Measurements from ENCODE around the gene NDOR1. TPM values are rescaled to one million over a fixed set of nuclear protein-coding genes. Genes with fewer than 3 reads are reported as not detected.
"Not testable (repeated sequence)": the region's sequence is repeated elsewhere in the genome, so short reads cannot be mapped to it uniquely, and the experiment has no call there.

The NDOR1 gene
- total RNA-seq, 8 experiments from 2014 or later: 5.1 to 25.3 (median 8.6) TPM

DNA sequence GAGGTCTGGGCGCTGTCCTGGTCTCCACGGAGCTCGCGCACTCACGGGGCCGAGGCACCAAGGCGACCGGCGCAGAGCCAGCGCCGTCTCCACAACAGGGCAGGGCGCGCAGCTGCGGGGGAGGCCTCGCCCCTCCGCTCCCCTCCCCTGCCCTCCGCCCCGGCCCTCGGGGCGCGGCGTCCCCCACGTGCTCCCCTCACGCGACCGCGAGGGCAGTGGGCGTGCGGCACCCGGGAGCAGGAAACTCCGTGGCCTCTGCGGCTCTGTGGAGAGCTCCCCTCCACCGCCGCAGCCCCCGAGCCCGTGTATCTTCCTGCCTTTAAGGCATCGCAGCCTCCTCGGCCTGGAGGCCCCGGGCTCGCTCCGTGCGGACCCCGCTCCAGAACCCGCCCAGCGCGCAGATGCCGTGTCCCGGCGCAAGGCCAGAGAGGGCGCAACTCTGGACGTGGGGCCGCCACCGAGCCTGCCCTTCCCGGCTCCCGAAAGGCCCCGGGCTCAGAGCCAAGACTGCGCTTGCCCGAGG lies 34.9 kb downstream of the NDOR1 start:
- peaks cover 13 to 27% of the 10 kb centered on the region in 2 donors for H3K4me1 ChIP-seq (replicated peaks in 1 of 2)
- 0 to 15% (median 2%) methylated on average over 10 to 12 of the region's 58 CpGs; no CpG with 5 or more reads in 7 of the 10 experiments for WGBS, 10 experiments
- H3K27ac ChIP-seq: peak overlapping the region; percentile 83 to 92
- H3K4me3 ChIP-seq: peak overlapping the region; percentile 43 to 64 (median 56)
- ATAC-seq (replicated peaks in 6 of 8): peak; percentile 26 to 39 (median 31)
- in situ Hi-C loops (cut with MboI; ENCODE audit: low pct_unique_long_range_greater_than_20kb in 2 of 9, low sequenced_read_pairs in 9 of 9, unreplicated experiment in 9 of 9): loop anchor here in 1 of 9 experiments (25.0 kb wide), 1 partner anchor 128 kb away; the partner anchor contains the start of gene DPP7

DNA sequence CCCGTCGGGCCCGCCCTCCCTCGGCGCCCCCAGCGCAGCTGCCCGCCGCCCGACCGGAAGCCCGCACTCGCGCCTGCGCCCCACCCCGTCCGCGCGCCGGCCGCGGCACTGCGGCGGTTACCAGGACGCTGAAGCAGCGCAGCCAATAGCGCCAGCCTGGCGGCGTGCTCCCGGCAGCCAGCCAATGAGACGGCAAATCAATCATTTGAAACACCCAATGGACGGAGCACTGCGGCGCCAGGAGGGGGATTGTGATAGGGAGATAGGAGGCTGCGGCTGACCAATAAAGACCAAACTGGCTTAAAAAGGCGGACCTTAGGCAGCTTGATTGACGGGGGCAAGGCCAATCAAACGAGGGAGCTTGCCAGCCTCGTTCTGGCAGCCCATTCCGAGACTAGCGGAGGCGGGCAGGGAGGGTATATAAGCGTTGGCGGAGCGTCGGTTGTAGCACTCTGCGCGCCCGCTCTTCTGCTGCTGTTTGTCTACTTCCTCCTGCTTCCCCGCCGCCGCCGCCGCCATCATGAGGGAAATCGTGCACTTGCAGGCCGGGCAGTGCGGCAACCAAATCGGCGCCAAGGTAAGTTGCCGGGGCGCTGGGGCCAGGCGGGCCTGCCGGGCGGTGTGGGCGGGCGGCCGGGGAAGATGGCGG lies 35.5 kb downstream of the NDOR1 start, which contains the start of gene TUBB4B:
TUBB4B (plus strand) TSS at position 447 of the 649 bp plus-strand sequence; CDS start at position 521, 74 bp downstream.
- in situ Hi-C loops (cut with MboI; ENCODE audit: low pct_unique_long_range_greater_than_20kb in 2 of 9, low sequenced_read_pairs in 9 of 9, unreplicated experiment in 9 of 9): loop anchor here in 1 of 9 experiments (25.0 kb wide), 1 partner anchor 129 kb away; the partner anchor contains the start of gene DPP7
- ATAC-seq (replicated peaks in 6 of 8): peak; percentile 54 to 83 (median 75)
- Histone ChIP-seq H3K4me1 (replicated peaks in 1 of 2) (peaks cover 13 to 25% of the 10 kb centered on the region in 2 donors), H3K4me3 (peak within 1 kb of the TSS; percentile 66 to 92 (median 78)), H3K27ac (peak within 1 kb of the TSS; percentile 83 to 92)
- WGBS, 10 experiments: 0% methylated on average over 3 of the region's 67 CpGs; no CpG with 5 or more reads in 9 of the 10 experiments

DNA sequence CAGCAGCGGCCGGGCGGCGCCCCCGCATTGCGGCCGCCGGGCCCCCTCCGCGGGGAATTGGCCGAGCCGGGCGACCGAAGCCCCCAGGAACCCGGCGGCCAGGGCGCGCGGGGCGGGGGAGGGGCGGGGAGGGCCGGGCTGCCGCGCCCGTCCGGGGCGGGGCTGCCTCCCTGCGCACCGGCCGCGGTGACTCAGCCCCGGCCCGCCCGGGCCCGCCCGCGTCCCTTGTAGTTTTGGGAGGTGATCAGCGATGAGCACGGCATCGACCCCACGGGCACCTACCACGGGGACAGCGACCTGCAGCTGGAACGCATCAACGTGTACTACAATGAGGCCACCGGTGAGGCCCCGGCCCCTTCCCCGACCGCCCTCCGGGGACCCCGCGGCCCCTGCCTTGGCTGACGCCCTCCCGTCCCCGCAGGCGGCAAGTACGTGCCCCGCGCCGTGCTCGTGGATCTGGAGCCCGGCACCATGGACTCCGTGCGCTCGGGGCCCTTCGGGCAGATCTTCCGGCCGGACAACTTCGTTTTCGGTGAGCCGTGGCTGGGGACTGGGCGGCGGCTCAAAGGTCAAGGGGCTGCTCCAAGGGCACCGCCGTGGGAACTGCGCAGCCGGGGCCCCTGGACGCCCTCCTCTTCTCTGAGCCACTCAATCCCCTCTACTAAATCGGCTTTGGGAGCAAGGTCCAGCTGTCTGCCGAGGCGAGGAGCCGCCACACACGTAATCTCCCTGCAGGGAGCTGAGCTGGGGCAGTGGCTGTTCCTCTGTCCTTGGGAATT lies 36.2 kb downstream of the NDOR1 start:
- WGBS, 10 experiments: 0% methylated on average over 9 of the region's 83 CpGs; no CpG with 5 or more reads in 9 of the 10 experiments
- H3K4me3 ChIP-seq: peak overlapping the region; percentile 66 to 92 (median 78)
- H3K27ac ChIP-seq: peak overlapping the region; percentile 70 to 80
- H3K4me1 ChIP-seq (replicated peaks in 1 of 2): peaks cover 12 to 19% of the 10 kb centered on the region in 2 donors
- in situ Hi-C loops (cut with MboI; ENCODE audit: low pct_unique_long_range_greater_than_20kb in 2 of 9, low sequenced_read_pairs in 9 of 9, unreplicated experiment in 9 of 9): loop anchor here in 1 of 9 experiments (25.0 kb wide), 1 partner anchor 129 kb away; the partner anchor contains the start of gene DPP7
- ATAC-seq (replicated peaks in 6 of 8): peak; percentile 1 to 10 (median 5)

DNA sequence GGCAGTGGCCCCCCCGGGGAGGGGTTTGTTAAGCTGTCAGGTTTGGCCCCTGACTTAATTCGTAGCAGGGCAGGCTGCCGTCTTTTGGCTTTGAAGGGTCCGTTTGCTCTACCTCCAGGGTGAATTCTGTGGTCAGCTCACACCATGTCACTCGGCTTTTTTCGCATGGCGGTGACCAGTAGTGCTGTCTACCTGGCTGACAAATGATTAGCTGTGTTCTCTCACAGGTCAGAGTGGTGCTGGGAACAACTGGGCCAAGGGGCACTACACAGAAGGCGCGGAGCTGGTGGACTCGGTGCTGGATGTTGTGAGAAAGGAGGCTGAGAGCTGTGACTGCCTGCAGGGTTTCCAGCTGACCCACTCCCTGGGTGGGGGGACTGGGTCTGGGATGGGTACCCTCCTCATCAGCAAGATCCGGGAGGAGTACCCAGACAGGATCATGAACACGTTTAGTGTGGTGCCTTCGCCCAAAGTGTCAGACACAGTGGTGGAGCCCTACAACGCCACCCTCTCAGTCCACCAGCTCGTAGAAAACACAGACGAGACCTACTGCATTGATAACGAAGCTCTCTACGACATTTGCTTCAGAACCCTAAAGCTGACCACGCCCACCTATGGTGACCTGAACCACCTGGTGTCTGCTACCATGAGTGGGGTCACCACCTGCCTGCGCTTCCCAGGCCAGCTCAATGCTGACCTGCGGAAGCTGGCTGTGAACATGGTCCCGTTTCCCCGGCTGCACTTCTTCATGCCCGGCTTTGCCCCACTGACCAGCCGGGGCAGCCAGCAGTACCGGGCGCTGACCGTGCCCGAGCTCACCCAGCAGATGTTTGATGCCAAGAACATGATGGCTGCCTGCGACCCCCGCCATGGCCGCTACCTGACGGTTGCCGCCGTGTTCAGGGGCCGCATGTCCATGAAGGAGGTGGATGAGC lies 37.0 kb downstream of the NDOR1 start:
- WGBS, 10 experiments: 0 to 80% (median 71%) methylated on average over 1 to 10 of the region's 36 CpGs; no CpG with 5 or more reads in 3 of the 10 experiments
- no peak for ATAC-seq (replicated peaks in 6 of 8)
- Histone ChIP-seq H3K27ac (no peak overlapping the region), H3K4me3 (peak overlapping the region; percentile 66 to 92 (median 78)), H3K4me1 (replicated peaks in 1 of 2) (peaks cover 8 to 19% of the 10 kb centered on the region in 2 donors)
- in situ Hi-C loops (cut with MboI; ENCODE audit: low pct_unique_long_range_greater_than_20kb in 2 of 9, low sequenced_read_pairs in 9 of 9, unreplicated experiment in 9 of 9): loop anchor here in 1 of 9 experiments (25.0 kb wide), 1 partner anchor 130 kb away; the partner anchor contains the start of gene DPP7

- not testable (repeated sequence) for H3K27ac ChIP-seq; H3K4me3 ChIP-seq; ATAC-seq (replicated peaks in 6 of 8)
- in situ Hi-C loops (cut with MboI; ENCODE audit: low pct_unique_long_range_greater_than_20kb in 2 of 9, low sequenced_read_pairs in 9 of 9, unreplicated experiment in 9 of 9): loop anchor here in 1 of 9 experiments (25.0 kb wide), 1 partner anchor 131 kb away; the partner anchor contains the start of gene DPP7
- WGBS, 10 experiments: 94 to 100% methylated on average over 3 of the region's 18 CpGs; no CpG with 5 or more reads in 8 of the 10 experiments
- peaks cover 8 to 22% of the 10 kb centered on the region in 2 donors for H3K4me1 ChIP-seq (replicated peaks in 1 of 2)
Measured at GRCh38 chr9:137243266-137243625, 37.7 kb downstream of the NDOR1 start.

DNA sequence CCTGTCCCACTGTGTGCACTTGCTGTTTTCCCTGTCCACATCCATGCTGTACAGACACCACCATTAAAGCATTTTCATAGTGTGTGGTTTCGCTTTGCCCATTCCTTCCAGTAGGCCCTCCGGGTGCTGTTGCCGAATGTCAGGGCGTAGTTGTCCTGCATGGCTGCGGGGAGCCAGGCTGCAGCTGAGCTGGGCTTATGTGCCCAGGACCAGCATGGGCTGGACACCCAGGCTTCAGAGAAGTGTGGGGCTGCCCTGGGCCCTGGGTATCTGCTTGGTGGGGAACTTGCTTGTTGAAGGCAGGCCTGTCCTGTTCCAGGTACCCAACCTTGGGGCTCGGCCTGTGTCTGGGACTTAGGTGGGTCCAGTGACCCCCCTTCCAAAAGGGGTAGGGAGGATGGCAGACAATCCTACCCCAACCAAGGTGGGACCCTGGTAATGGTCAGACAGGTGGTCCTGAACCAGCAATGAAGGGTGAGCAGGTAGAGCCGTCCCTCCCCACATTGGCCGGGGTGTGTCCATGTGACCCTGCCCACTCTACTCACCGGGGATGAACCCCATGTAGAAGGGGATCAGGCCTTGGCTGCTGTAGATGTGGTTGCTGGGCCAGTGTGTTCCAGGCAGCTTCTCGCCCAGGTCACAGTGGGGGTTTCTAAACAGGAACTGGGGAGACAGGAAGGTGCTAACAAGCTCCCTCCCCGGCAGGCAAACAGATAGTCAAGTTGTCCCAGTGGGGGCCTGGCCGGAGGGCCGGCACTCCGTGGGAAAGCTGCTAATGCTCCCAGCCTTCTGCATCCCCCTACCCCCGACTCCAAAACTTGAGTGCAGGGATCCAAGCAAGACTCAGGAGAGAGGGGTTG lies 38.4 kb downstream of the NDOR1 start:
- Histone ChIP-seq H3K4me3 (no peak overlapping the region), H3K4me1 (replicated peaks in 1 of 2) (peaks cover 8 to 22% of the 10 kb centered on the region in 2 donors), H3K27ac (no peak overlapping the region)
- in situ Hi-C loops (cut with MboI; ENCODE audit: low pct_unique_long_range_greater_than_20kb in 2 of 9, low sequenced_read_pairs in 9 of 9, unreplicated experiment in 9 of 9): loop anchor here in 1 of 9 experiments (25.0 kb wide), 1 partner anchor 132 kb away; the partner anchor contains the start of gene DPP7
- 27 to 100% (median 80%) methylated on average over 1 to 7 of the region's 15 CpGs; no CpG with 5 or more reads in 3 of the 10 experiments for WGBS, 10 experiments
- ATAC-seq (replicated peaks in 6 of 8): peak in 1 of 8 experiments; percentile 0

DNA sequence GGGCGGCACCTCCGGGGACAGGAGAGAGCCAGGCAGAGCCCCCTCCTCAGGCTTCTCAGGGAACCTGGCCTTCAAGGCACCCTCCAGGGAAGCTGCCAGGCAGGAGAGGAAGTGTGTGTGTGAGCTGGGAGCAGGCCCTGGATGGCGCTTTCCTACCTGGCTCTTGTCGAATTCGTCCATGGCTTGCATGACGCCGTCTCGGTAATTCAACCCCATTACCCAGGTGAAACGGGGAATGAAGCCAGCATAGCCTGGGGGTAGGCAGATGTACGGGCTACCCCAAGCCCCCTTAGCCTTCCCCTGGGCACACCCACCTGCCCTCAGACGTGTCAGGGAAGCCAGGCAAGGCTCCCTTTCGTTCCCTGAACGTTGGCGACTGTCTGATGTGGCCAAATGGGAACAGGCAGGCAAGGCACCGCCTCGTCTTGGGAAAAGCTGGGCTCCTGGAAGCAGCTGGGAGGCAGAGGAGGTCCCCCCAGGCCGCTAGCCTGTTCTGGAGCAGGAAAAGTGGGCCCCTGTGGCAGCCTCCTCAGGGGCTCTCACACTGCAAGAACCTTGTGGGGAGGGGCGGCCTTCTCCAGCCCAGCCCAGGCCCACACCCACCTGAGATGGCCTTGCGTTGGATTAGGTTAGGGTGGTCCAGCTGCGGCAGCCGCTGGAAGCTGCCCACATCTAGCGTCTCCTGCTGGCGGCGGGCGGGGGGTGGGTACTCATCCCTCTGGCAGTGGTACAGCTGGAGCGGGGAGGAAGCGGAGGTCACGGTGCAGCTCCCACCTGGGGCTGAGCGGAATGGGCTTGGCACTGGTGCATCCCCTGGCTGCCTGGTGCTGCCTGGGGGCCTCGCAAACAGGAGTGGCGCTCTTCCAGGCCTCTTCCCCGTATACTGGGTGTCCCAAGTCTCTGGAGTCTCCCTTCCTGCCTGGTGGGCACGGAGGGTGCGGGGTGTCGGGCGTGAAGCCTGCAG lies 39.3 kb downstream of the NDOR1 start:
- Histone ChIP-seq H3K4me1 (replicated peaks in 1 of 2) (peaks cover 4 to 16% of the 10 kb centered on the region in 2 donors), H3K4me3 (no peak overlapping the region), H3K27ac (no peak overlapping the region)
- WGBS, 10 experiments: 10 to 93% (median 83%) methylated on average over 1 to 10 of the region's 36 CpGs; no CpG with 5 or more reads in 5 of the 10 experiments
- in situ Hi-C loops (cut with MboI; ENCODE audit: low pct_unique_long_range_greater_than_20kb in 2 of 9, low sequenced_read_pairs in 9 of 9, unreplicated experiment in 9 of 9): loop anchor here in 1 of 9 experiments (25.0 kb wide), 1 partner anchor 132 kb away; the partner anchor contains the start of gene DPP7
- ATAC-seq (replicated peaks in 6 of 8): peak in 1 of 8 experiments; percentile 0

GRCh38 chr9:137245450-137246421 lies 40.2 kb downstream of the NDOR1 start:
- Histone ChIP-seq H3K4me1 (replicated peaks in 1 of 2) (peaks cover 4 to 16% of the 10 kb centered on the region in 2 donors), H3K4me3 (no peak overlapping the region), H3K27ac (no peak overlapping the region)
- in situ Hi-C loops (cut with MboI; ENCODE audit: low pct_unique_long_range_greater_than_20kb in 2 of 9, low sequenced_read_pairs in 9 of 9, unreplicated experiment in 9 of 9): loop anchor here in 1 of 9 experiments (25.0 kb wide), 1 partner anchor 133 kb away; the partner anchor contains the start of gene DPP7
- ATAC-seq (replicated peaks in 6 of 8): no peak
- WGBS, 10 experiments: 80 to 100% (median 90%) methylated on average over 1 to 2 of the region's 25 CpGs; no CpG with 5 or more reads in 6 of the 10 experiments

GRCh38 chr9:137247135-137247915 lies 41.8 kb downstream of the NDOR1 start:
- in situ Hi-C loops (cut with MboI; ENCODE audit: low pct_unique_long_range_greater_than_20kb in 2 of 9, low sequenced_read_pairs in 9 of 9, unreplicated experiment in 9 of 9): loop anchor here in 1 of 9 experiments (25.0 kb wide), 1 partner anchor 135 kb away; the partner anchor contains the start of gene DPP7
- no peak overlapping the region for H3K4me3 ChIP-seq
- 73 to 95% (median 80%) methylated on average over 1 to 9 of the region's 20 CpGs; no CpG with 5 or more reads in 5 of the 10 experiments for WGBS, 10 experiments
- peak overlapping the region in 1 of 2 donors; percentile 42 for H3K27ac ChIP-seq
- ATAC-seq (replicated peaks in 6 of 8): no peak
- H3K4me1 ChIP-seq (replicated peaks in 1 of 2): peaks cover 13 to 29% of the 10 kb centered on the region in 2 donors
